ENCODE data around the gene LPO. TPM values are rescaled to one million over a fixed set of nuclear protein-coding genes. Genes with fewer than 3 reads are reported as not detected.
A peak's percentile ranks its signal among the peaks of the same experiment; 100 is the strongest.

LPO gene
- 0.05 TPM in 1 of 2 replicates, not detected in the other for total RNA-seq (2014; rRNA removed; shearing (Covaris generic))
- polyA plus RNA-seq (2015; cell fraction: cytosol; rRNA removed): 0.27 and 0.54 TPM in 2 replicates
- 0.30 and 0.62 TPM in 2 replicates for polyA plus RNA-seq (2015; cell fraction: nucleus; rRNA removed)

- DNase-seq (ENCODE audit: low read depth): no peak
Observed at GRCh38 chr17:58238147-58238634, at the start of gene LPO. Gene LPO, plus strand, starts transcription at chr17:58238584. Its CDS starts 4,396 bp downstream, at chr17:58242980.

- peak; percentile 85 for DNase-seq (ENCODE audit: low read depth)
Observed at GRCh38 chr17:58189436-58190146, 48.8 kb upstream of the LPO start.

- no peak for DNase-seq (ENCODE audit: low read depth)
Observed at GRCh38 chr17:58191241-58191896, 47.0 kb upstream of the LPO start.

GRCh38 chr17:58192612-58193011, 45.8 kb upstream of the LPO start, which contains the start of gene EPX:
Gene EPX, plus strand, starts transcription at chr17:58192726. Its CDS starts 121 bp downstream, at chr17:58192847.
- DNase-seq (ENCODE audit: low read depth): no peak

- DNase-seq (ENCODE audit: low read depth): no peak
Observed at GRCh38 chr17:58193641-58194255, 44.6 kb upstream of the LPO start.

GRCh38 chr17:58195518-58196123, 42.8 kb upstream of the LPO start:
- no peak for DNase-seq (ENCODE audit: low read depth)

GRCh38 chr17:58196610-58197009, 41.8 kb upstream of the LPO start:
- DNase-seq (ENCODE audit: low read depth): no peak

GRCh38 chr17:58200024-58200633, 38.3 kb upstream of the LPO start:
- peak; percentile 72 for DNase-seq (ENCODE audit: low read depth)

- DNase-seq (ENCODE audit: low read depth): no peak
Observed at GRCh38 chr17:58202859-58203258, 35.5 kb upstream of the LPO start.

- DNase-seq (ENCODE audit: low read depth): no peak
Observed at GRCh38 chr17:58204796-58205195, 33.6 kb upstream of the LPO start.

- no peak for DNase-seq (ENCODE audit: low read depth)
Observed at GRCh38 chr17:58205936-58206335, 32.4 kb upstream of the LPO start.

- DNase-seq (ENCODE audit: low read depth): no peak
Observed at GRCh38 chr17:58207451-58207850, 30.9 kb upstream of the LPO start.

- no peak for DNase-seq (ENCODE audit: low read depth)
Observed at GRCh38 chr17:58208344-58208743, 30.0 kb upstream of the LPO start.

- no peak for DNase-seq (ENCODE audit: low read depth)
Observed at GRCh38 chr17:58210922-58211321, 27.5 kb upstream of the LPO start.

GRCh38 chr17:58215685-58216084, 22.7 kb upstream of the LPO start:
- DNase-seq (ENCODE audit: low read depth): peak; percentile 29

GRCh38 chr17:58217766-58218165, 20.6 kb upstream of the LPO start:
- DNase-seq (ENCODE audit: low read depth): no peak

- DNase-seq (ENCODE audit: low read depth): peak; percentile 92
Observed at GRCh38 chr17:58219007-58219788, 19.2 kb upstream of the LPO start, which contains the start of gene MKS1. Gene MKS1, minus strand, starts transcription at chr17:58219255. Its CDS starts 25 bp downstream, at chr17:58219230.

GRCh38 chr17:58219789-58220183, 18.6 kb upstream of the LPO start:
- peak; percentile 35 for DNase-seq (ENCODE audit: low read depth)

GRCh38 chr17:58224315-58224714, 14.1 kb upstream of the LPO start:
- peak; percentile 82 for DNase-seq (ENCODE audit: low read depth)

GRCh38 chr17:58227733-58228132, 10.7 kb upstream of the LPO start:
- no peak for DNase-seq (ENCODE audit: low read depth)

Data from HT1080 (cell line).